CD4-positive, alpha-beta T cell treated with Interleukin-6 for 4 hours (primary cell): ENCODE measurements around the gene ARHGEF10L.
"Not testable (repeated sequence)": the region's sequence is repeated elsewhere in the genome, so short reads cannot be mapped to it uniquely, and the experiment has no call there.

ENCODE experiments used
- DNase-seq: peaks from one replicate; pipeline ENCODE4 v3.0.0-alpha.2; 2020; ENCODE audit warnings: mixed read lengths

ARHGEF10L gene

GRCh38 chr1:17615157-17615556, 75.7 kb downstream of the ARHGEF10L start:
- DNase-seq = no peak

GRCh38 chr1:17615959-17616358, 76.5 kb downstream of the ARHGEF10L start:
- no peak for DNase-seq

GRCh38 chr1:17616731-17617279, 77.3 kb downstream of the ARHGEF10L start:
- DNase-seq = no peak

GRCh38 chr1:17617787-17618557, 78.5 kb downstream of the ARHGEF10L start:
- DNase-seq = no peak

GRCh38 chr1:17618558-17619247, 79.2 kb downstream of the ARHGEF10L start:
- no peak for DNase-seq

- DNase-seq = no peak
These were observed 81.0 kb downstream of the ARHGEF10L start for GRCh38 chr1:17620448-17620847.

- DNase-seq = no peak
These were observed 82.2 kb downstream of the ARHGEF10L start for GRCh38 chr1:17621691-17622090.

- no peak for DNase-seq
These were observed 83.3 kb downstream of the ARHGEF10L start for GRCh38 chr1:17622823-17623222.

GRCh38 chr1:17624611-17625233, 85.2 kb downstream of the ARHGEF10L start:
- DNase-seq = no peak

- DNase-seq = no peak
These were observed 87.9 kb downstream of the ARHGEF10L start for GRCh38 chr1:17627239-17628052.

GRCh38 chr1:17629046-17629445, 89.5 kb downstream of the ARHGEF10L start:
- not testable (repeated sequence) for DNase-seq

GRCh38 chr1:17629460-17629859, 90.0 kb downstream of the ARHGEF10L start:
- no peak for DNase-seq

- DNase-seq = no peak
These were observed 90.7 kb downstream of the ARHGEF10L start for GRCh38 chr1:17630048-17630830.

- DNase-seq = no peak
These were observed 91.5 kb downstream of the ARHGEF10L start for GRCh38 chr1:17630986-17631385.

- no peak for DNase-seq
These were observed 91.9 kb downstream of the ARHGEF10L start for GRCh38 chr1:17631410-17631809.

- DNase-seq = no peak
These were observed 92.6 kb downstream of the ARHGEF10L start for GRCh38 chr1:17632106-17632505.

- no peak for DNase-seq
These were observed 93.2 kb downstream of the ARHGEF10L start for GRCh38 chr1:17632541-17633184.

GRCh38 chr1:17633654-17634053, 94.2 kb downstream of the ARHGEF10L start:
- DNase-seq = no peak

- no peak for DNase-seq
These were observed 95.8 kb downstream of the ARHGEF10L start for GRCh38 chr1:17635276-17635675.

GRCh38 chr1:17635811-17636210, 96.3 kb downstream of the ARHGEF10L start:
- DNase-seq = no peak

GRCh38 chr1:17636612-17637011, 97.1 kb downstream of the ARHGEF10L start:
- no peak for DNase-seq
